HG03139 (cell line): ENCODE data around the gene RFC3.
"Not testable (repeated sequence)": the region's sequence is repeated elsewhere in the genome, so short reads cannot be mapped to it uniquely, and the experiment has no call there.

Experiments used
- ATAC-seq: cut with Tn5 transposase; IDR thresholded peaks from one replicate; pipeline ENCODE4 v1.9.1; 2021; ENCODE audit not compliant: unreplicated experiment

Gene RFC3, protein sequence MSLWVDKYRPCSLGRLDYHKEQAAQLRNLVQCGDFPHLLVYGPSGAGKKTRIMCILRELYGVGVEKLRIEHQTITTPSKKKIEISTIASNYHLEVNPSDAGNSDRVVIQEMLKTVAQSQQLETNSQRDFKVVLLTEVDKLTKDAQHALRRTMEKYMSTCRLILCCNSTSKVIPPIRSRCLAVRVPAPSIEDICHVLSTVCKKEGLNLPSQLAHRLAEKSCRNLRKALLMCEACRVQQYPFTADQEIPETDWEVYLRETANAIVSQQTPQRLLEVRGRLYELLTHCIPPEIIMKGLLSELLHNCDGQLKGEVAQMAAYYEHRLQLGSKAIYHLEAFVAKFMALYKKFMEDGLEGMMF

DNA sequence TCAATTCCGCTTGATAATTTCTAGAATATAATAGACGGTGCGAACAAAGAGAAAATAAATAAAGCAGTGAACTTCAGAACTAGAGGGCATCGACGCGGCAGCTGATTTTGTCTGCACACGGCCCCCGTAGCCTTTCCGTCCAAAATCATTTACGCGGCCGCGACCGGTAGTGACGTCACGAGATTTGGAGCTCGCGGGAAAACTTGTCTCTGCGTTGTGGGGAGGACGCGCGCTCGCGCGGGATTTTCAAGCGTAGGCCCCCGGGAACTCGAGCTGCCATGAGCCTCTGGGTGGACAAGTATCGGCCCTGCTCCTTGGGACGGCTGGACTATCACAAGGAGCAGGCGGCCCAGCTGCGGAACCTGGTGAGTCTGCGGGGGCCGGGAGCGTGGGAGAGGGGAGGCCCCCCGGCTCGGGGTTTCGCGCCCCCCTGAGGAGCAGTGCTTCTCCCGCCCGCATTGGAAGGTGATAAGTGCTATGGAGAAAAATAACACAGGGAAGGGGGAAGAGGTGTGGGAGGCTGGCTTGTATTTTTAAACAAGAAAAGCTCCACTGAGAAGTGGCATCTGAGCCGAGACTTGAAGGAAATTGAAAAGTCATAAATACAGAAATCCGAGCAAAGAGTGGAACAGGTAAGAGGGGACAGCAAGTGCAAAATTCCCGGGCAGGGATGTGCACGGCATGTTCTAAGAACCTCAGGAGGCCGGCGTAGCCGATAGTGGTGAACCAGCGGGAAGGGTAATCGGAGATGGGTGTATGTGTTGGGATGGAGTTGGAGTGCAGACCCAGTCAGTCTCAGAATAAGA is at the start of gene RFC3:
Gene RFC3, plus strand, starts transcription at position 249 of the 806 bp plus-strand sequence. Its CDS starts 30 bp downstream, at position 279.
- peak; percentile 93 for ATAC-seq

DNA sequence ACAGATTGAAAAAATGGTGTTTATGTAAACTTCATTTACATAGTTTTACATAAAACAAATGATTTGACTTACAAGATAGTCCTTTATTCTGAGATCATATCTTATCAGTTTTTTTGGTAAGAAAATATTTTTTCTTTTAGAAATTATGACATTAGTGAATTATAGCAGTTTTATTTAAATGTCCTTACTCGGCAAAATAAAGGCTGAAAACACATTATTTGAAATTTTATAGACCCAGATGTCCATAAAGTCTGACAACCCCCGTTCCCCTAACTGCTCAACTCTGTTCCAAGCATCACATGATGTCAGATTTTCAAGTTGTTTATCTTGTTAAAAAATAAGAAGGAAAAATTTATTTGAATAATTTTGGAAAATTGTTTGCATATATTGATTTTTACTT is 46.7 kb upstream of the RFC3 start:
- no peak for ATAC-seq

DNA sequence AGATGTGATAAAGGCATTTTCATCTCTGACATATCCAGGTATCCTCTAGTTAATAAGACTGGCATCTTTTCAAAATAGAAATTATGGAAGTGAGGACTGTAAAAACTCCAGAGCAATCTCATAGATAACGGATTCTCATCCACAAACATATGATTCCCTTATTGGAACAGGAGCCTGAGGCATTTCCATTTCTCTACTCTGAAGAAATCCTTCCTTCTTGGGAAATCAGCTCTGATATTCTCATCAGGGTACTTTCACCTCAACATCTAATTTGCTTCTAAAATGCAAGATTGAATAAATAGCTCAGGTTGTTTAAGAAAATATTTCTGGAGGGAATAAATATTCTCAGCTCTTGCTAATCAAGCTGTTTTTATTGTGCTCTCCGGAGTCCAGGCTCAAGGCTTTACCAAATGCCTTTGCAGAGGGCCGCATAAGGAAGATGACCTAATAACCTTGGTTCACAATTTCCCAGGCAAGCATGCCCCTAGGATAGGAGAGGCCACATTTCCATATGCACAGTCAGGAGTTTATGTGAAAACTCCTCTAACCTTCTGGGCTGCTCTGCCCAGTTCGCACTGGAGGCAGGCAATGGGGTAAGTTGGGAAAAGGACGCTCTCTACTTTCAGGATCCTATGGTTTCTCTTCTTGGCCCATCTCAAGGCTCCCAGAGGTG is 44.0 kb upstream of the RFC3 start:
- no peak for ATAC-seq

DNA sequence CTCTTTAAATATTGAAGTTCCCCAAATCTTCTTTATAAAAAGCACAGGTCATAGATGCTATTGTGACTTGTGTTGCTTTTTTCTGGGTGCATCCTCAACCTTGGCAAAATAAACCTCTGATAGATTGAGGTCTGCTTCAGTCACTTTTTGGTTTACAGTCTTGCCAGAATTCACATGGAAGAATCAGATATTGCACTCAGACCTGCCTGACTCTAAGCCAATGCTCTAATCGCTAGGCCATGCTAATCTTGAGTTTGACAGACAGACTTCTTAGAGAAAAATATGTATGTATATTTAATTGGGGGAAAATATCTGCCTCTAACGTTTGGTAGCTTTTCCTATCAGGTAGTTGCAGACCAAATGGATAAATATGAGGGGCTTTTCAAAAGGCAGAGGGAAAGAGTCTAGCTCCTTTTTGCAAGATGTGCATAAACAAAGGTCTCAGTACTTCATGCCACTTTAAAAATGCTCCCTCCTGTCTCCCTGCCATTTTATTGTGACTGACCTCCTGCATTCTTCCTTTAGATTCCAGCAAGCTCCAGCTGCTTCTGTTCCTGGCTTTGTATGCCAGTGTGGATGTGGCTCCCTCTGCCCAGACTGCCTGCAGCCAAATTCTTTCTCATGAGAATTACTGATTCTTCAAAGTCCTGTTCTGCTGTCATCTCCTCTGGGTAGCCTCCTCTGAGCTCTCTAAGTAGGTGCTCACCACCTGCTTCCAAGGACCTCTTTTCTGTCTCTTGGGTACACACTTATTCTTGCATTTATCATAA is 42.4 kb upstream of the RFC3 start:
- no peak for ATAC-seq

DNA sequence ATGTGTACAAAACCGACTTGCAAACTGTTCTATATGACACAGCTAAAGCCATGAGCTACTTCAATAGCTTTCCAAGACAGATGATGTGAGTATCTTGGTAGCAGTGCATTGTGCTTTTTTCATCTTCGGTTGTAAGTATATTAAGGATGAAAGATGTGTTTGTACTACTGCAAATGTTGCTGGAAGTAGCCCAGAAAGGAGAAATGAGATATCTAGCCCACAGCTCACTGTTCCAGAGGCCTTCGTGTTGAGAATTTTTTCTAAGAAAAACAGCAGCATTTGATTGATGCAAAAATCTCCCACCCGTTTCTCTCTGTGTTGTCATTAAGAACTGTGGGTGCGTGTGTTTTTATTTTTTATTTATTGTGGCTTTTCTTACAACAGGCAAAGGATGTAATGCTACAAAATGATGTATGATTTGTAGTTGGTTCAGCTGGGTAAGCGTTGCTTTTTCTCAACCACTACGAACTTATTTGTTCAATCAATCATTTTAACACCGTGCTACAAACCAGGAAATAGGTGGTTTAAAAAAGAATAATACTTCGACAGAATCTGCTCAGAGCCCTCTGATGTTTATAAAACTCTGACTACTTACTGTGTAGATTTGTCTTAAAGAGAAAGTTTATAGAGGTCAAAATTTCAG is 41.6 kb upstream of the RFC3 start:
- no peak for ATAC-seq

DNA sequence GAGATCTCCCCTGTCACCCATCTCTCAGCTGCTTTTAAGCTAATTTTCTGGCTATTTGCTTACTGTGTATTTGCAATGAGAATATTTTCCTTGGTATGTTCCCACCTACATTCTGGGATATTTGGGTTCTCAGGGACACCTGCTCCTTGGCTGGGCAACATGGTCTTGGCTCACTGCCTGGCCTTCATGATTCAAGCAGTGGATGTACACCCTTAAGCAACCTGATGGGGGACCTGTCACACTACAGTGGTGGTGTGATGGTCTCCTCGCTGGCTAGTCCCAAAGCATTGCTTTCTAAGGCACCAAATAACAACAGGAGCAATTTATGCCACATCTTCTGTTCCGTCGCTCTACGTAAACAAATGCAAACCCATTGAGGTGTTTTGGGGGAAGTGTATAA is 35.3 kb upstream of the RFC3 start:
- ATAC-seq = no peak

- not testable (repeated sequence) for ATAC-seq
These were observed 34.7 kb upstream of the RFC3 start for GRCh38 chr13:33783212-33783611.

DNA sequence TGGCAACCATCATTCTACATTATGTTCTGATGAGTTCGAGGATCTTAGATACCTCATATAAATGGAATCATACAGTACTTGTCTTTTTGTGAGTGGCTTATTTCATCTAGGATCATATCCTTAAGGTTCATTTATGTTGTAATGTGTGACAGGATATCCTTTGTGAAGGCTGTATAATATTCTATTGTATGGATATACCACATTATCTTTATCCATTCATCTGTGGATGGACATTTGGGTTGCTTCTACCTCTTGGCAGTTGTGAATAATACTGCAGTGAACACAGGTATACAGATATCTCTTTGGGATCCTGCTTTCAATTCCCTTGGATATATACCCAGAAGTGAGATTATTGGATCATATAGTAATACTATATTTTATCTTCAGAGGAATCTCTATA is 33.2 kb upstream of the RFC3 start:
- ATAC-seq = no peak

DNA sequence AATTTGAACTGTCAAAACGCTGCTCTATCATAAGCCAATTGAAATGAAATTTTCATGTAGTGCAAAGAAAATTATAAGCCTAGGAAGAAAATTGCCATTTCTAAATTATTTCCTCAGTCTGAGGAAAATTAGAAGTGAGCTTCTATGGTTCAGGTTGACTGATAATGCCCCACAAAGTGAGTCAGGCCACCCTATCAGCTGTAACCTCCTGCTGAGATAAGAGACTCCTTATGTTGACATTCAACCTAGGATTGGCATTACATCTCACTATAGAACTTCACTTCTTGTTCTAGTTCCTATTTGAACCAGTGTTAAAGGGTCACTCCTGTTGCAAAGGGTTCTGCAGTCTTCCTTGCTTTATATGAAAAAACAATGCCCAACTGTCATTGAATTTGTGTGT is 32.6 kb upstream of the RFC3 start:
- no peak for ATAC-seq

- ATAC-seq = no peak
These were observed 30.8 kb upstream of the RFC3 start for GRCh38 chr13:33787051-33787591.

DNA sequence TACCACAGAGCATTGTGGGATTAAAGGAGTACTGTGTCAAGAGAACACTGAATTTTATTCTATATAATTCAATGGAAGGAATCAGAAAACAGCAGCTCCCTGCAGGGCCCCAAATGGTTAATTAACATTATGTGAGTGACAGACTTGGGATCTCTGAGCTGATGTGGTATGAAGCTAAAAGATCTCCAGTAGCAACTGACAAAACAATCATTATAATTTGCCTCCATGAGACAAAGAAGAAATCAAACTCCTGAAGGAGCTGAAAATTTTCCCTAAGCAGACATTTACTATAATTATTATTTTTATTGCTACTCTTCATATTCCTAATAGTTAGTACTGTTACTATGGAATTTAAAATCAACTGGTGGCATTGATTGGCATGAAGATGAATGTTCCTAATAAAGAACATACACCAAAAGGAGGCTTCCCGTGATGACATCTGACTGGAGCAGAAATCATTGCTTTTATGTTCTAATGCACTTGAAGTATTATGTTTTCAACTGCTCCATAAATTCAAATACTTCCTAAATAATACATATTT is 28.8 kb upstream of the RFC3 start:
- no peak for ATAC-seq

- ATAC-seq = no peak
These were observed 28.2 kb upstream of the RFC3 start for GRCh38 chr13:33789739-33790138.

DNA sequence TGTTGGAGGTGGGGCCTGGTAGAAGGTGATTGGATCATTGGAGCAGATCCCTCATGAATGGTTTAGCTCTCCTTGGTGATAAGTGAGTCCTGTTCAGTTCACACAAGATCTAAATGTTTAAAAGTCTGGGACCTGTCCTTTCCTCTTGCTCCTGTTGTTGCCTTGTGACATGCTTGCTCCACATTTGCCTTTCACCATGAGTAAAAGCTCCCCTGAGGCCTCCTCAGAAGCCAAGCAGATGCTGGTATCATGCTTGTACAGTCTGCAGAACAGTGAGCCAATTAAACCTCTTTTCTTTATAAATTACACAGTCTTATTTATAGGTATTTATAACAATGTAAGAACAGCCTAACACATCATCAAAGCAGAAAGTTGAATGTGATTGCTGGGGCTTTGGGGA is 24.2 kb upstream of the RFC3 start:
- ATAC-seq = no peak

DNA sequence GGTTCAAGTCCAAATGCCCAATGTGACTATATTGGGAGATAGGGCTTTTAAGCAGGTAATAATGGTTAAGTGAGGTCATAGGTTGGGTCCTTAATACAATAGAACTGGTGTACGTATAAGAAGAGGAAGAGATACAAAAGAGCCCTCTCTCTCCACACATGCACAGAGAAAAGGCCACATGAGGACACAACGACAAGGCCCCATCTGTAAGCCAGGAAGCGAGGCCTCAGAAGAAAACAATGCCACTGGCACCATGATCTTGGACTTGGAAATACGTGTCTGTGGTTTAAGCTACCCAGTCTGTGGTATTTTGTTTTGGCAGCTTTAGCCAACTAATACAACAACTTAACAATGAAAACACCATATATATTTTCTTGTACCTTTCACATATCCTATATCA is 23.4 kb upstream of the RFC3 start:
- no peak for ATAC-seq

- no peak for ATAC-seq
These were observed 21.9 kb upstream of the RFC3 start for GRCh38 chr13:33796095-33796494.

DNA sequence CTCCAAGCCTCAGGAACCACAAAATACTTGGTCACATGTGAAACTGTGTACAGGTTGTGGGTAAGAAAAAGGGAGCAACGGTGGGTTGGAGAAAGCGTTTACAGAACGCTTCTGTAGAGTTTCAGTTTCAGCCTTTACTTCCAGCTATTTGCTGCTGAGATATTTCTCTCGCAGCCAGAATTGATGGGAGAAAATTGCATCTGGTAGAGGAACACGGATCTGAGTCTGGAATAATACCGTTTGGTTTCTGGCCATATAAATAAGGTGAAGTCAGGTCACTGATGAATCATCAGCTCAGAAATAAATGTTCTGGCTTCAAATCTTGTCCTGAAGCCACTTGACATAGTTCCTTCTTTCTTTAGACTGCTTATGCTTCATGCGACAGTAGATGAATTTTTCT is 20.3 kb upstream of the RFC3 start:
- no peak for ATAC-seq

- ATAC-seq = no peak
These were observed 19.9 kb upstream of the RFC3 start for GRCh38 chr13:33798023-33798422.

GRCh38 chr13:33799950-33800592 is 17.9 kb upstream of the RFC3 start:
- ATAC-seq = no peak

DNA sequence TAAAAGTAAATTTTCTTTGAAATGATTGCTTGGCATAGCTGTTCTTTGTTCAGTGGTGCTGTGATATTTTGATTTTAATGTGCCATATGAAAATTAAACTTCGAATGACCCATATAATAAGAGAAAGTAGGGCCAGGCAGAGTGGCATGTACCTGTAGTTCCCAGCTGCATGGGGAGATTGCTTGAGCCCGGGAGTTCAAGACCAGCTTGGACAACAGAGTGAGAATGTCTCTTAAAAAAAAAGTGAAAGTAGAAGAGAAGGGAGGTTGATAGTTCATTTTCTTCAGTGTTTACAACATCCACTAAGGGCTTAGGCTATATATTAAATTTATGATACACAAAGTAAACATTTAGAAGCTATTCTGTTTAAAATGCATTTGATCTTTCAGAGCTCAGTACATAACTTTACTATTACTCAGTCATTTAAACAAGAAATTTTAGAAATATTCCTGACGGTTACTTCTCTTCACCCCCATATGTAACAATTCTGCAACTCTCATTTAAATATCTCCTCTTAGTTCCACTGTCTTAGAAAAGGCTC is 17.2 kb upstream of the RFC3 start:
- no peak for ATAC-seq
